HG03060 (cell line): Measurements from ENCODE around the gene CPT1C.

Experiments used
- ATAC-seq: cut with Tn5 transposase; IDR thresholded peaks from one replicate; pipeline ENCODE4 v1.9.1; 2021; ENCODE audit warnings: low read depth, moderate number of reproducible peaks; ENCODE audit not compliant: unreplicated experiment

Gene CPT1C

GRCh38 chr19:49746206-49746958, 55.5 kb downstream of the CPT1C start:
- ATAC-seq = no peak

GRCh38 chr19:49749055-49749716, 58.3 kb downstream of the CPT1C start:
- no peak for ATAC-seq

- no peak for ATAC-seq
These were observed 58.9 kb downstream of the CPT1C start for GRCh38 chr19:49749771-49750170.

DNA sequence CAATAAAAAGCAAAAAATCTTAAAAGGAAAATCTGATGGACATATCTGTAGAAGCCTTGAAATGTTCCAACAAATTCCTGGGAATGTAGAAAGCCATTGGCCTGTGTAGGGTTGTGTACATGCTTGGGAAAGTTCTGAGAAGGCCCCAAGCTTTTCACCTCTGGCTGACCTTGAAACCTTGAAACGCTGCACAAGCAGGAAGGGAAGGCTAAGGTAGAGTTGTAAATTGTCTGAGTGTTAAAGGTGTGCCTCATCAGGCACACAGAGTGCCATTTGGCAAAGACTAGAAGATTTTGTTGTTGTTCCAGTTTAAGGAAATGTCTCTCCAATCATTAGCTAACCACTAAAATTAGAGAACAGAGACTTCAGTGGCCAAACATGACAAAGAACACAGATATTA, 61.8 kb downstream of the CPT1C start:
- no peak for ATAC-seq

DNA sequence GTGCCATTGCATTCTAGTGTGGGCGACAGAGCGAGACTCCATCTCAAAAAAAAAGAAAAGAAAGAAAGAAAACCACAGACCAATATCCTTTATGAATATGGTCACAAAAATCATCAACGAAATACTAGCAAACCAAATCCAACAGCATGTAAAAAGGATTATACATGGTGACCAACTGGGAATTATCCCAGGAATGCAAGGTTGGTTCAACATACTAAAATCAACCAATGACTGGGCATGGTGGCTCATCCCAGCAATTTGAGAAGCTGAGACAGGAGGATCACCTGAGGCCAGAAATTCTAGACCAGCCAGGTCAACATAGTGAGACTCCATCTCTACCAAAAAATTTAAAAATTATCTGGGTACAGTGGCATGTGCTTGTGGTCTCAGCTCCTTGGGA, 65.0 kb downstream of the CPT1C start:
- no peak for ATAC-seq

DNA sequence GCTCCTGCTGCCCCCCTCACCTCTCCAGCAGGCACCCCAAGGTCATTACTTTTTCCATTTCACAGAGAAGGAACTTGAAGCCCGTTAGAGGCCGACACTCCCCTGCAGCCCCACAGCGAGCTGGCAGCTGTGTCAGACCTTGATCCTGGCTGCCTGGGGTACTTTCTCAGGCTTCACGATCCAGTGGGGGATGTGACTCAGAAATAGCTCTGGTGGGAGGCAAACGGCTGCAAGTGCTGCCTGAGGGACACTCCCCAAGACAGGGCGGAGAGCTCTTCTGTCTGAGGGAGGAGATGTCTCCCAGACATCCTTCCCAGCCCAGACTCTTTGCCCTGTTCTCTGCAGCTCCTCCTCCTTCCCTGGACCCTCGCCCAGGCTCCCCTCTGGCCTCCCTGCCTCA, 67.4 kb downstream of the CPT1C start:
- no peak for ATAC-seq

- ATAC-seq = no peak
These were observed 70.3 kb downstream of the CPT1C start for GRCh38 chr19:49761249-49761624.

DNA sequence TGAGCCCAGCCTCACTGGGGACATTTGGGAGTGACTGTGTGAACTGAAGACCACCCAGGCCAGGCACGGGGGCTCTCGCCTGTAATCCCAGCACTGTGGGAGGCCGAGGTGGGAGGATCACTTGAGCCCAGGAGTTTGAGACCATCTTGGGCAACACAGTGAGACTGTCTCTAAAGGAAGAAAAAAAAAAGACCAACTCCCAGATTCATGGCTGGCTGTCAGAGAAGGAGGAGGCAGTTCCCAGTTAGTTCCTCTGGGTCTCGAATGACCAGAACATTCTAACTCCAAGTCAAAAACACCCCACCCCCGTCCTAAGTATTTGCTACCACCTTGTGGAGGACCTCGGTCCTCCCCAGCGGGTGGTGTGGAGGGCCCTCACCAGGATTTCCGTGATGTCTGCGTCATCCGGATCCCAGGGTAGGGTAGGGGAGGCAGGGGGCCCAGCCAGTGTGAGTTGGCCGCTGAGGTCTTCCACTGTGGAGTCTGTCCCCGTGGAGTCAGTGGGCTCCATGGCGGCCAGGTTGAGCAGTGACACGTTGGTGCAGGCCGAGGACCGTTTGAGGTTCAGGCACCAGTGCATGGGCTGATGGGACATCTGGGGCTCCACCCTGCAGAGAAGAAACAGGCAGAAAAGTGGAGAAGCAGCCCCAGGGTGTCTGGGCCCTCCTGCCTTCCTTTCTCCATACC, 70.9 kb downstream of the CPT1C start:
- no peak for ATAC-seq

GRCh38 chr19:49763230-49763629, 72.3 kb downstream of the CPT1C start, which contains the start of gene TSKS:
Gene TSKS (minus strand): TSS chr19:49763306. CDS start chr19:49763247, 59 bp downstream.
- no peak for ATAC-seq
